Head of caudate nucleus (tissue), 42 donors: Measurements from ENCODE around the gene GPR27.
A peak's percentile ranks its signal among the peaks of the same experiment; 100 is the strongest.

ENCODE experiments used
- DNase-seq, 42 donors: peaks; one replicate each; pipeline versions ENCODE4 v3.0.0 to v3.0.0-alpha.2; 2020 to 2021; ENCODE audit warnings: mixed read lengths in 7 of 42
- intact Hi-C: fragments of 100-400 bp; cut with DNase I; formaldehyde crosslinking; loops from one replicate; pipeline ENCODE4 v1.15.0; 2022

Gene GPR27

GRCh38 chr3:71780430-71780829, 26.8 kb downstream of the GPR27 start:
- intact Hi-C loops = no loop called here

GRCh38 chr3:71783152-71783551, 29.5 kb downstream of the GPR27 start:
- intact Hi-C loops = no loop called here

More at GRCh38 chr3:71780430-71780829, 26.8 kb downstream of the GPR27 start:
- no peak for DNase-seq

GRCh38 chr3:71784201-71784913, 30.7 kb downstream of the GPR27 start:
- DNase-seq = no peak
- intact Hi-C loops = no loop called here

More at GRCh38 chr3:71783152-71783551, 29.5 kb downstream of the GPR27 start:
- DNase-seq = no peak

- peak in 12 of 42 donors; percentile 4 to 34 (median 11) for DNase-seq
- intact Hi-C loops = no loop called here
Observed at GRCh38 chr3:71784914-71785531, 31.4 kb downstream of the GPR27 start, which contains the start of gene PROK2. PROK2 (minus strand) TSS chr3:71785148; CDS start chr3:71785052, 96 bp downstream.

- intact Hi-C loops = no loop called here
- no peak for DNase-seq
Observed at GRCh38 chr3:71785532-71786216, 32.0 kb downstream of the GPR27 start.

- intact Hi-C loops = no loop called here
- no peak for DNase-seq
Observed at GRCh38 chr3:71786217-71786549, 32.5 kb downstream of the GPR27 start.

- intact Hi-C loops = no loop called here
- peak in 3 of 42 donors; percentile 12 to 30 (median 14) for DNase-seq
Observed at GRCh38 chr3:71786551-71786950, 32.9 kb downstream of the GPR27 start.

GRCh38 chr3:71787851-71788405, 34.3 kb downstream of the GPR27 start:
- intact Hi-C loops = no loop called here
- no peak for DNase-seq

GRCh38 chr3:71789922-71790321, 36.3 kb downstream of the GPR27 start:
- intact Hi-C loops = no loop called here
- no peak for DNase-seq

GRCh38 chr3:71791634-71792033, 38.0 kb downstream of the GPR27 start:
- DNase-seq = no peak

GRCh38 chr3:71796290-71796689, 42.6 kb downstream of the GPR27 start:
- intact Hi-C loops = no loop called here
- DNase-seq = no peak

More at GRCh38 chr3:71791634-71792033, 38.0 kb downstream of the GPR27 start:
- intact Hi-C loops = no loop called here

GRCh38 chr3:71797455-71797854, 43.8 kb downstream of the GPR27 start:
- intact Hi-C loops = no loop called here
- DNase-seq = peak in 1 of 42 donors; percentile 37

- intact Hi-C loops = no loop called here
- no peak for DNase-seq
Observed at GRCh38 chr3:71800023-71800422, 46.4 kb downstream of the GPR27 start.

- intact Hi-C loops = no loop called here
- DNase-seq = no peak
Observed at GRCh38 chr3:71801986-71802385, 48.3 kb downstream of the GPR27 start.

- DNase-seq = no peak
- intact Hi-C loops = no loop called here
Observed at GRCh38 chr3:71803248-71803647, 49.6 kb downstream of the GPR27 start.

GRCh38 chr3:71805199-71805598, 51.5 kb downstream of the GPR27 start:
- DNase-seq = no peak
- intact Hi-C loops = no loop called here

- intact Hi-C loops = no loop called here
- no peak for DNase-seq
Observed at GRCh38 chr3:71805691-71806090, 52.0 kb downstream of the GPR27 start.
